Fibroblast of villous mesenchyme (primary cell): ENCODE data around the gene FRK. TPM values are rescaled to one million over a fixed set of nuclear protein-coding genes. Genes with fewer than 3 reads are reported as not detected.

Experiments used
- DNase-seq: peaks from one replicate; pipeline ENCODE4 v3.0.0-alpha.2; 2010; ENCODE audit warnings: low read depth
- H3K4me3 ChIP-seq: 2 replicates; pipeline ENCODE4 v1.5.1; 2011; ENCODE audit warnings: low read depth, mild to moderate bottlenecking, low read length
- total RNA-seq: library from RNA; depleted of rRNA; stranded (reverse); fragments of >200 nt; gene quantifications from 2 replicates; pipeline ENCODE4 v1.2.3, GENCODE V29; 2012
- TF ChIP-seq, protein P1 (sequence below): IDR thresholded peaks from 2 replicates; pipeline ENCODE4 v1.5.1; 2012; ENCODE audit warnings: low read depth, mild to moderate bottlenecking, low read length; ENCODE audit not compliant: insufficient read depth

The FRK gene
- total RNA-seq, 1 donor: 0.43 TPM

DNA sequence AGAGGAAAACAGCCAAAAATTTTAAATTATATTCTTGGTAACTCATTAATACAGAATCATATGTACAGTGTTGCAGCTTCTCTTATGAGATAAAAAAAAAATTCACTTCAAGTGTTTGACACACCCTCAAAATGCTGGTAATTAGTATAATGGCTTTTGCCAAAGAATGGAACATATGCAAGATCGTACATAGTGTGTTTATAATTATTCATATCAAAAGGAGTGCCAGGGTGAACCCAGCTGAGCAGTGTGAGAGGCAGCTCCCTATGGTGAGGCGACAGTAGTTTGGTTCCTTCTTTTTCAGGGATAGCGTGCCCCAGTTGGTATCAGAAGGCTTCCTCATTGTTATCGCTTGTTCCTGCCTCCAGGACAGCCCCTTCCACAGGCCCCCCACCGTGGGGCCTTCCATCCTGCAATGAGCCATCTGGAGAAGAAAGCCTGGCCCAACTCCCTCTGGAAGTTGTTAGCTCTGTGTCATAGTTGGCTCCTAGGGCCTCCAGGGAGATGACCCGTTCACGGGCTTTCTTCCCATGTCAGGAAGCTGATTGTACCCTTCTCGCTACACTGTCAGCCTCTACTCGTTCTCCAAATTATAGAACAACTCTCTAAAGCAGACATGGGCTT, 150.7 kb downstream of the FRK start:
- H3K4me3 ChIP-seq: no peak overlapping the region
- DNase-seq: no peak
- TF ChIP-seq, protein P1, sequence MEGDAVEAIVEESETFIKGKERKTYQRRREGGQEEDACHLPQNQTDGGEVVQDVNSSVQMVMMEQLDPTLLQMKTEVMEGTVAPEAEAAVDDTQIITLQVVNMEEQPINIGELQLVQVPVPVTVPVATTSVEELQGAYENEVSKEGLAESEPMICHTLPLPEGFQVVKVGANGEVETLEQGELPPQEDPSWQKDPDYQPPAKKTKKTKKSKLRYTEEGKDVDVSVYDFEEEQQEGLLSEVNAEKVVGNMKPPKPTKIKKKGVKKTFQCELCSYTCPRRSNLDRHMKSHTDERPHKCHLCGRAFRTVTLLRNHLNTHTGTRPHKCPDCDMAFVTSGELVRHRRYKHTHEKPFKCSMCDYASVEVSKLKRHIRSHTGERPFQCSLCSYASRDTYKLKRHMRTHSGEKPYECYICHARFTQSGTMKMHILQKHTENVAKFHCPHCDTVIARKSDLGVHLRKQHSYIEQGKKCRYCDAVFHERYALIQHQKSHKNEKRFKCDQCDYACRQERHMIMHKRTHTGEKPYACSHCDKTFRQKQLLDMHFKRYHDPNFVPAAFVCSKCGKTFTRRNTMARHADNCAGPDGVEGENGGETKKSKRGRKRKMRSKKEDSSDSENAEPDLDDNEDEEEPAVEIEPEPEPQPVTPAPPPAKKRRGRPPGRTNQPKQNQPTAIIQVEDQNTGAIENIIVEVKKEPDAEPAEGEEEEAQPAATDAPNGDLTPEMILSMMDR: no peak

DNA sequence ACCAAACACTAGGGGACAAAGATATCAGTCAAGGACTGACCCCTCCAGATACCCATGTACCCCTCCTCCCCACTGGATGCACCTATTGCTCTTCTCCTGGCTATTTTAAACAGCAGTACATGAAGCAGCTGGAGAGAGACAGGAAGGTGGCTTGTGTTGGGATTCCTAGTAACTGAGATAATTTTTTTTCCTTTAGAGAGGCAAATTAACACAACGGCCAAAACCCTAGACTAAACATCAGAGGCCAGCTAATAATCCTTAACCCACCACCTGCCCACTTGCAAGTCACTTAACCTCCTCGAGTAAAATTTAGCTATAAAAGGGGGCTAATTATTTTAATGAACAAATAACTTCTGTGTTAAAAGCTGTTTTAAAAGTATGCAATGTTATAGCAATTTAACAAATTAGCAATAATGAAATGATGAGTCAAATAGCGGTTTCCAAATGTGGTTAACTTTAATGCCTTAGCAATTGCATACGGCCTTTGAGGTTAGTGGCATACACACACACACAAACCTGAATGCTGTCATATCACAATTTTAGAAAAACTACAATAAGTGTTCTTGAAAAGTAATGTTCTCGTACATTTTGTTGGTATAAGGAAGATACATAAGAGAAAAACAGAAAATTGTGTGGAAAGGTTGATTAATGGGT, 151.7 kb downstream of the FRK start:
- DNase-seq: no peak
- no peak overlapping the region for H3K4me3 ChIP-seq
- TF ChIP-seq, protein P1: no peak

DNA sequence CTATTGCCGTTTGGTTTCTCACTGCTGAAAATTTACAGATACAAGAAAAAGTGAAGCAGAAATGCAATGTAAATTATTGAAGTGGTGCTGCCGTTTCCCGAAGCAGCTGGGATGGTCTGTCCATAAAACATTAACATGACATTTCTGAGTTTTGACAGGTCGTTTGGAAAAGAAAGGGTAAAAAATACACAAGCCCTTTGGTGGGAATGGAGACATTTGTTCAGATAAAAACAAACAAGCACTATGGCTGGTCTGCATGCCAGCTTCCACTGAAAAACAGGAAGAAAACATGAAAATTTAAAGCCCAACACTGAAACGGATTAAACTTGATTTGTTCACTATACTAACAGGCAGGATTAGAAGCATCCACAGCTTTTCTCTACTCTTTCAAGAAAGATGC, 155.2 kb downstream of the FRK start:
- TF ChIP-seq, protein P1: no peak
- DNase-seq: no peak
- no peak overlapping the region for H3K4me3 ChIP-seq

DNA sequence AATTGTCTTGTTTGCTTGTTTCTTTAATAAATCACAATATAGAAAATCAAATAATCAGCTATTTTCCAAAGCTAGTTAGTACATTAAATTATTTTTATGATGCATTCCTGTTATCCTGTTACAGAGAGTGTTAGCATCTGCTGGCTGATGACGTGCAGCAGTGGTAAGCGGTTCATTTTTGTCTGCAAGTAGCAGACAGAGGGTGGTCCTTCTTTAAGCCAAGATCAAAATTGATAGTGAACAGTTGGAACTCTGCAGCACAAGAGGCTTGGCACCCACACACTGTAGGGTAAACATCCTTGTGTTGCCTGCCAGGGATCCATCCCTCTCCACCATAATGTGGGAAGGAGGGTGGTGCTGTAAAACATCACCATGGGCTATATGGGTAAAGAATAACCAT, 158.3 kb downstream of the FRK start:
- no peak for DNase-seq
- H3K4me3 ChIP-seq: no peak overlapping the region
- TF ChIP-seq, protein P1: no peak

DNA sequence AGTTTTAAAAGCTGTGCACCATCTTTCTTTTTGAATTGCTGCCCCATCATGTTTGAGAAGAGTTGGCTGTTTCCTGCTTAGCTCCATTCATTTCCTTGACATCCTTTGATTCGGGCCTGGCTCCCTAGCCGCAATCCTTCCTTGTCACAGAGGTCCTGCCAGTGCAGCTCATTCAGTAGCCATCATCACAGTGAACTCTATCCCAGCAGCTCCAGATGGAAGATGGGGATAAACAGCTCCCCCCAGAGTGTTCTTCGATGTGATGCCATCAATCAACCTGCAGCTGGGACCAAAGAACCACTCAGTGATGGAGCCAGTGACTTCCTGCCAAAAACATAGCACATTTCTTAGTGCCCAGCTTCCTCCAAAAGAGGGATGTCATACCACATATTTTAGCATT, 158.8 kb downstream of the FRK start:
- H3K4me3 ChIP-seq: no peak overlapping the region
- TF ChIP-seq, protein P1: no peak
- DNase-seq: no peak

DNA sequence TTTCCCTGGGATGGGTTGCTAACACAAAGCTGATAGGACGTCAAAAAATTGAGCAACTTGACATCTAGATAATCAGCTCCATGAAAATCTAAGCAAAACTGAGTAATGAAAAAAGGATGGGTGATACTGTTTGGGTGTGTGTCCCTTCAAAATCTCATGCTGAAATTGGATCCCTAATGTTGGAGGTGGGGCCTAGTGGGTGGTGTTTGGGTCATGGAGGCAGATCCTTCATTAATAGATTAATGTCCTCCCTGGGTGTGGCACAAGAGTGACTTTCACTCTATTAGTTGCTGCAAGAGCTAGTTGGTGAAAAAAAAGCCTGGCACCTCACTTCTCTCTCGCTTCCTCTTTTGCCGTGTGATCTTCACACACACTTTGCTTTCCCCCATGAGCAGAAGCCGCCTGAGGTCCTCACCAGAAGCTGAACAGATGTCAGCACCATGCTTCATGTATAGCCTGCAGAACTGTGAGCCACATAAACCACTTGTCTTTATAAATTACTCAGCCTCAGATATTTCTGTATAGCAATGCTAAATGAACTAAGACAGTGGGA, 160.9 kb downstream of the FRK start:
- no peak overlapping the region for H3K4me3 ChIP-seq
- TF ChIP-seq, protein P1: no peak
- no peak for DNase-seq
